ENCODE measurements around the gene MRPL53.
A peak's percentile ranks its signal among the peaks of the same experiment; 100 is the strongest.

The MRPL53 gene

DNA sequence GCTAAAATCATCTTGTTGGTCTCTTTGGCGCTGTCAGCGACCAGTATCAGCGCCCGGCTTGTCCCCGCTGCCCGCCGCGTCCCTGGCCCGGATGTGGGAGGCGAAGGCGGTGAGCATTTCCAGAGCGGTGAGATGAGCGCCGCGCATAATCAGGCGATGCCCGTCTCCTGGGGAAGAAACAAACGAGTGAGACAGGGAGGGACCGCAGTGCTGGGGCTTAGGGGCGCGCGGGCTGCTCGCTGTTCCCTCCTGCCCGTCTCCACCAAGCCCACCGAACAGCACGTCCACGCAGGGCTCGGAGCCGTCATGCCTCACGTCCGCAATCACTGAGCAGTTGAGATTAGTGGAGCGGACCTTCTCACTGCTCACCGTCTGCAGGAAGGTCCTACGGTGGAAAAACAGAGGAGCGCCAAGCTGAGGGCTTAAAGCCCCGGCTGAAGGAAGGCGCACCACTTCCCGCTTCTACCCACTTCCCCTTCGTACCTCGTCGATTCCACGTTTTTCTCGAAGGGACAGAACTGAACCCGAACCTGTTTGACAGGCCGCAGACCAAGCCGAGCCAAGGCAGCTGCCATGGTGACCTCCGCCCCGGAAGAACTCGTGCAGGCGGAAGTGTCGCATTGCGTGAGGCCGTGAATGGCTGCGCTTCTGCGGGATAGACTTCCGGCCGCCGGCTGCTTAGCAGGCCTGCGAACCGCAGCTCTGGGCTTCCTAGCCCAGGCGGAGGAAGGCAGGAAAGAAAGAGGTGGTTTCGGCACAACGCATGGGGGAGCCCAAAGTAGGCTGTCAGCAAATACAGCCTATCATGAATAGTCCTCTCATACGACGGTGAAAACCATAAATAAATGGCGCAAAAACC lies at the start of gene MRPL53:
TSS of gene MRPL53 (minus strand) at position 595 of the 859 bp plus-strand sequence. CDS start at position 575, 20 bp downstream.
- Histone ChIP-seq H3K27me3 (ENCODE audit: low read depth, low read length) (no peaks in the 10 kb centered on the region), H3K27ac (ENCODE audit: low read length) (peak within 1 kb of the TSS; percentile 94), H3K9me3 (ENCODE audit: control insufficient read depth in 1 of 2, low read length in 2 of 2) (no peaks in the 10 kb centered on the region), H3K36me3 (ENCODE audit: control insufficient read depth in 1 of 2, insufficient read depth in 2 of 2, low read length in 2 of 2) (peaks cover 15 to 21% of the 10 kb centered on the region in 2 donors), H3K4me3 (ENCODE audit: low read depth in 1 of 2, low read length in 2 of 2) (peak within 1 kb of the TSS; percentile 85 to 94), H3K4me1 (ENCODE audit: control insufficient read depth in 1 of 2, insufficient read depth in 2 of 2, low read length in 2 of 2) (peaks cover 8 to 17% of the 10 kb centered on the region in 2 donors)

DNA sequence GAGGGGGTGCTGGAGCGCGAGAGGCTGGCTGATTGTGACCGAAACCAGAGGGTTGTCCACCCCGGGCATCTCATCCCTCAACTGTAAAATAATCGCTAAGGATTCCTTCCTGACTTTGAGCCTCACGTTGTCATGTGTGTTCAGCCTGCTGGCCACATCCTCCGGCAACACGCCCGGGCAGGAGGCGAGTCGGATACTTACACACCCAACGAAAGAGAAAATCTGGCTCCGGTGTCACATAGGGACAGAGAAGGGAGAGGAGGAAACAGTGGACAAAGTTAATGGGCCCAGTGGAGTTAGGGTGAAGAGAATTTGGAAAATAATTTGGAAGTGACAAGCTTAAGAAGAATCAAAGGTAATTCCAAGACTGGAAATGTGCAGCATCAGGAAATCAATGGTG lies 44.2 kb upstream of the MRPL53 start:
- Histone ChIP-seq H3K36me3 (ENCODE audit: control insufficient read depth in 1 of 2, insufficient read depth in 2 of 2, low read length in 2 of 2) (no peaks in the 10 kb centered on the region), H3K27me3 (ENCODE audit: low read depth, low read length) (peaks cover 66% of the 10 kb centered on the region), H3K27ac (ENCODE audit: low read length) (no peak overlapping the region), H3K4me1 (ENCODE audit: control insufficient read depth in 1 of 2, insufficient read depth in 2 of 2, low read length in 2 of 2) (peaks cover 0 to 30% of the 10 kb centered on the region in 2 donors), H3K4me3 (ENCODE audit: low read depth in 1 of 2, low read length in 2 of 2) (peak overlapping the region in 1 of 2 donors; percentile 62), H3K9me3 (ENCODE audit: control insufficient read depth in 1 of 2, low read length in 2 of 2) (no peaks in the 10 kb centered on the region)

DNA sequence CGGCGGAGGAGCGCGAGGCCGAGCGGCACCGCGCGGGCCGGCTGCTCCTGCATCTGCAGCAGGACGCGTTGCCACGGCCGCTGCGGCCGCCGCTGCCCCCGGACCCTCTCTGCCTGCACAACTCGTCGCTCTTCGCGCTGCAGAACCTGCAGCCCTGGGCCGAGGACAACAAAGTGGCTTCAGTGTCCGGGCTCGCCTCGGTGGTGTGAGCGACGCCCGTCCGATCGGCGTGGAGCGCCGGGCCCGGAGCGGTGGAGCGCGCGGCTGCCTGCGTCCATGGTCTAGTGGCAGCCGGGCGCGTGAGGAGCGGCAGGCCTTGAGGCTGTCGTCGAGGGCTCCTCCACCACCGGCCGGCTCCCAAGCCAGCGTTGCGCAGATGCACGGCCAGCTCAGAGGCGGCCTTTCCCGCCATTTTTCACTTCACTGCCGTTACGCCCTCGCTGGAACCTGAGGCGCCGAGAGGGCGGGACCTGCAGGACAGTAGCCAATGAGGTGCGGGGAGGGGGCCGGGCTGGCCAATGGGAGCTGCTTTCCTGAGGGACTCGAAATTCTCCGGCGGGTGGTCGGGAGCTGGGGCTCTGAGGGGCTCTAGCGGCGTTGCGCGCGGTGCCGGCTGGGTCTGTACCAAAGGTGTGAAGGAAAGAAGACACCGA lies 43.6 kb upstream of the MRPL53 start:
- Histone ChIP-seq H3K36me3 (ENCODE audit: control insufficient read depth in 1 of 2, insufficient read depth in 2 of 2, low read length in 2 of 2) (no peaks in the 10 kb centered on the region), H3K4me3 (ENCODE audit: low read depth in 1 of 2, low read length in 2 of 2) (peak overlapping the region in 1 of 2 donors; percentile 62), H3K27me3 (ENCODE audit: low read depth, low read length) (peaks cover 70% of the 10 kb centered on the region), H3K27ac (ENCODE audit: low read length) (no peak overlapping the region), H3K9me3 (ENCODE audit: control insufficient read depth in 1 of 2, low read length in 2 of 2) (no peaks in the 10 kb centered on the region), H3K4me1 (ENCODE audit: control insufficient read depth in 1 of 2, insufficient read depth in 2 of 2, low read length in 2 of 2) (peaks cover 0 to 30% of the 10 kb centered on the region in 2 donors)

DNA sequence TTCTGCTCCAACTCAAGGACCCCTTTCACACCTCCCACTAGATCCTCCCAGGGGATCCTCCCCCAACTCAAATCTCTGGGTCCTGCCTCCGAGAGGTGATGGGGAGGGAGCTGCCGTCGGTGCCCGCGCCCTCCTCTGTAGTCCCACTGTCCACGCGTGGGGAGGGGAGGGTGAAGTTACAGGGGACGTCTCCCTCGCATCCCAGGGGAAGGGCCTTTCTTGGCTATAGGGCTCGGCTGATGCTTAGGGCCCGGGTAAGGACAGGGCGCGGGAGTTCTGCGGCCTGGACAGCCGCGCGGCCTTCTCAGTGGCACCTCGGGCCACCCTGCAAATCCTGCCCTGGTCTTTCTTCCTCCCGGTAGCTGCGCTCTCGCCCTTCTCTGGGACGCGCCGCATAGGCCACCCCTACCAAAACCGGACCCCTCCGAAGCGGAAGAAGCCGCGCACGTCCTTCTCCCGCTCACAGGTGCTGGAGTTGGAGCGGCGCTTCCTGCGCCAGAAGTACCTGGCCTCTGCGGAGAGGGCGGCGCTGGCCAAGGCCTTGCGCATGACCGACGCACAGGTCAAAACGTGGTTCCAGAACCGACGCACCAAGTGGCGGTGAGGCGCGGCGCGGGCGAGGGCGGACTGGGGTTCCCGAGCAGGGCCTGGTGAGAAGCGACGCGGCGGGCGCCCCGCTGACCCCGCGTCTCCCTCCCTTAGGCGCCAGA lies 42.9 kb upstream of the MRPL53 start:
- Histone ChIP-seq H3K27ac (ENCODE audit: low read length) (no peak overlapping the region), H3K4me1 (ENCODE audit: control insufficient read depth in 1 of 2, insufficient read depth in 2 of 2, low read length in 2 of 2) (peaks cover 0 to 30% of the 10 kb centered on the region in 2 donors), H3K4me3 (ENCODE audit: low read depth in 1 of 2, low read length in 2 of 2) (peak overlapping the region in 1 of 2 donors; percentile 62), H3K36me3 (ENCODE audit: control insufficient read depth in 1 of 2, insufficient read depth in 2 of 2, low read length in 2 of 2) (no peaks in the 10 kb centered on the region), H3K27me3 (ENCODE audit: low read depth, low read length) (peaks cover 75% of the 10 kb centered on the region), H3K9me3 (ENCODE audit: control insufficient read depth in 1 of 2, low read length in 2 of 2) (no peaks in the 10 kb centered on the region)

DNA sequence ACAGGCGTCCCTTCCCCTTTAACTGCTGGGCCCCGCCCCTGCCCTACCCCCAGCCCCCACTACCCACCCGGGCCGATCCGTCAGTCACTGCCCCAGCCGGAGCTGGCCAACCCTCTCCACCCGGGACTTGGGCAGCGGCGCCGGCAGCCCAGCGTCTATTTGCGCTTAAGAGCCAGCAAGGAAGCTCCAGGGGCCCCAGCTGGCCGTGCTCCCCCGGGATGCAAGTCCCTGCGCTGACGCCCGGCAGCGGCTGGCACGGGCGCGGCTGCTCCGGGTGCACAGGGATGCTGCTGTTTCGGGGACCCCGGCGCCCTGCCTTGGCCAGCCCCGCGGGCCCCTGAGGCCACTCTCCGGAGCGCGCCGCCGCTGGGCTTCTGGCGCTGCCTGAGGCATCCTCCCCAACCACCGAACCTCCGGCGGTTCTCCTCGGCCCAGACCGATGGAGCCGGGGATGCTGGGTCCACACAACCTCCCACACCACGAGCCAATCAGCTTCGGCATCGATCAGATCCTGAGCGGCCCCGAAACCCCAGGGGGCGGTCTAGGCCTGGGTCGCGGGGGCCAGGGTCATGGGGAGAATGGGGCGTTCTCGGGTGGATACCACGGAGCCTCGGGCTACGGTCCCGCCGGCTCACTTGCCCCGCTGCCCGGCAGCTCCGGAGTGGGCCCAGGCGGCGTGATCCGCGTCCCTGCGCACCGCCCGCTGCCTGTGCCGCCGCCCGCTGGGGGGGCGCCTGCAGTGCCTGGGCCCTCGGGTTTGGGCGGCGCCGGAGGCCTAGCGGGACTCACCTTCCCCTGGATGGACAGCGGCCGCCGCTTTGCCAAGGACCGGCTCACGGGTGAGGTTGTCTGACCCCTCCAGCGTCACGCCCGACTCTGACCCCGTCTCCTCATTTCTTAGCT lies 42.1 kb upstream of the MRPL53 start, which contains the start of gene TLX2:
TSS of gene TLX2 (plus strand) at position 83 of the 903 bp plus-strand sequence. CDS start at position 440, 357 bp downstream.
- no peaks in the 10 kb centered on the region for H3K9me3 ChIP-seq (ENCODE audit: control insufficient read depth in 1 of 2, low read length in 2 of 2)
- no peak within 1 kb of the TSS for H3K27ac ChIP-seq (ENCODE audit: low read length)
- H3K4me1 ChIP-seq (ENCODE audit: control insufficient read depth in 1 of 2, insufficient read depth in 2 of 2, low read length in 2 of 2) = peaks cover 0 to 30% of the 10 kb centered on the region in 2 donors
- H3K27me3 ChIP-seq (ENCODE audit: low read depth, low read length) = peaks cover 79% of the 10 kb centered on the region
- H3K36me3 ChIP-seq (ENCODE audit: control insufficient read depth in 1 of 2, insufficient read depth in 2 of 2, low read length in 2 of 2) = no peaks in the 10 kb centered on the region
- peak within 1 kb of the TSS in 1 of 2 donors; percentile 11 for H3K4me3 ChIP-seq (ENCODE audit: low read depth in 1 of 2, low read length in 2 of 2)

DNA sequence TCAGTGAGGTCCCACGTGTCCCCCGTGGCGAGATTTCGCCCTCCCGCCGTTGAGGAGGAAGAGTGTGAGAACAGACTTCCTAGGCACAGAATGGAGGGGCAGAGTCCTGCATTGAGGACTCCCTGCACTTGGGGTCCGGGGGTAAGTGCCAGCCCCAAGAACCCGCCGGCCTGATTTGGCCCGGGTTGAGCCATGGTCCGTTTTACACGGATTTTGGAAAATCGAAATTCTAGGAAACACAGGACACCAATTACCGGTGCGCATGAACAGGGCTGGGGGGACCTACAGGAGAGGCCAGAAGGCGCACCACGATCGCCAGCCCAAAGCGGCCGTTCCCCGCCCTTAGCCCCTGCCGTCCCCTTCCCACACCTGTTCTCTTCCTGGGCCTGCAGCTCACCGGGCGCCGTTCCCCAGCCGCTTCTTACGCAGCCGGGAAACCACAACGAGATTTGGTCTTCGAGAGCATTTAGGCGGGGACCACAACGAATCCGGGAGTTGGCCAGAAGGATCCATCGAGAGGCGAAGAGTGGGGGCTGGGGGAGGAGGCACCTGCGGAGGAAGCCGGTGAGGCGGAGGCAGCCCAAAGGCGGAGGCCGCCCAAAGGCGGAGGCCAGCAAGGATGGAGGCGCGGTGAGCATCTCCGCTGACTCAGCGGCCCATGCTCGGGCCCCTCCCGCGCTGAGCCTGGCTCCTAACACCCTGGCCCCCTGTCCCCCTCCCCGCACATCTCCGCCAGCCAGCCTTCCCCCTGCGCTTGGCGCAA lies 41.3 kb upstream of the MRPL53 start:
- Histone ChIP-seq H3K27ac (ENCODE audit: low read length) (no peak overlapping the region), H3K4me3 (ENCODE audit: low read depth in 1 of 2, low read length in 2 of 2) (no peak overlapping the region), H3K4me1 (ENCODE audit: control insufficient read depth in 1 of 2, insufficient read depth in 2 of 2, low read length in 2 of 2) (peaks cover 0 to 30% of the 10 kb centered on the region in 2 donors), H3K9me3 (ENCODE audit: control insufficient read depth in 1 of 2, low read length in 2 of 2) (no peaks in the 10 kb centered on the region), H3K36me3 (ENCODE audit: control insufficient read depth in 1 of 2, insufficient read depth in 2 of 2, low read length in 2 of 2) (no peaks in the 10 kb centered on the region), H3K27me3 (ENCODE audit: low read depth, low read length) (peaks cover 76% of the 10 kb centered on the region)

DNA sequence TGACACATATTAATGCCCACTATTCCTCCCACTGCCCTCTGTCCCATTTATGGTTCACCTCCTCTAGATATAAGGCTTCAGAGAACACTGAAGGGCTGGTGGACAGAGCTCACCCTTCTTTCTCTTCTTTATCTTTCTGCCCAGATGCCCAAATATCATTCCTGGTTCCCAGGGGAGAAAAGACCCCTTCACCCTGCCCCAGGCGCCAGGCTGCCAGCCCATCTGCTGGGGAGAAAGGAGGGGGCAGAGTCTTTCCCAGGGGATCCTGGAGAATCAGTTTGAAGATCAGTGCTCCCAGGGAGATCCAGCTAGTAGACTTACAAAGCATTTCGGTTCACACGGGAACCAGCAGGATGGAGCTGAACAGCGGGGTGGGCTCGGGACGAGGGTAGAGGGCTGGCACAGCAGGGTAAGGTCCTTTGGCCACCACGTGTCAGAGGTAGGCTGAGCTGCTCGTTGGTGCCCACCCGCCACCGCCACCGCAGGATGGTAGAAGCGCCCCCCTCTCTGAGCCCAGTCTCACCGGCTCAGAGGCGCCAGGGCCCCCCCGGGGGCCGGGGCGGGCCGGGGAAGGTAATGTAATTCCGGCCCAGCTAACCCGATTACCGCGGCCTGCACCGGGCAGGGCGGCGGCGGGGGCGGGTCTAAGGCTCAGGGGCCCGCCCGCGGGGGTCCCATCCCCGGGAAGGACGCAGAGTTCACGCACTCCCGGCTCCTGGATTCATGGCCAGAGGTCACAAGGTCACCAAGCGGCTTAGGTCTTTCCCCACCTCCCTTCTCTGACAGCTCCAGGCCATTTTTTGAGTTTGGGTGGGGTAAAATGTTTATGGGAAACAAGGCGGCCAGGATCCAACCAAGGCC lies 40.5 kb upstream of the MRPL53 start:
- peaks cover 68% of the 10 kb centered on the region for H3K27me3 ChIP-seq (ENCODE audit: low read depth, low read length)
- peaks cover 0 to 36% of the 10 kb centered on the region in 2 donors for H3K4me1 ChIP-seq (ENCODE audit: control insufficient read depth in 1 of 2, insufficient read depth in 2 of 2, low read length in 2 of 2)
- no peaks in the 10 kb centered on the region for H3K9me3 ChIP-seq (ENCODE audit: control insufficient read depth in 1 of 2, low read length in 2 of 2)

DNA sequence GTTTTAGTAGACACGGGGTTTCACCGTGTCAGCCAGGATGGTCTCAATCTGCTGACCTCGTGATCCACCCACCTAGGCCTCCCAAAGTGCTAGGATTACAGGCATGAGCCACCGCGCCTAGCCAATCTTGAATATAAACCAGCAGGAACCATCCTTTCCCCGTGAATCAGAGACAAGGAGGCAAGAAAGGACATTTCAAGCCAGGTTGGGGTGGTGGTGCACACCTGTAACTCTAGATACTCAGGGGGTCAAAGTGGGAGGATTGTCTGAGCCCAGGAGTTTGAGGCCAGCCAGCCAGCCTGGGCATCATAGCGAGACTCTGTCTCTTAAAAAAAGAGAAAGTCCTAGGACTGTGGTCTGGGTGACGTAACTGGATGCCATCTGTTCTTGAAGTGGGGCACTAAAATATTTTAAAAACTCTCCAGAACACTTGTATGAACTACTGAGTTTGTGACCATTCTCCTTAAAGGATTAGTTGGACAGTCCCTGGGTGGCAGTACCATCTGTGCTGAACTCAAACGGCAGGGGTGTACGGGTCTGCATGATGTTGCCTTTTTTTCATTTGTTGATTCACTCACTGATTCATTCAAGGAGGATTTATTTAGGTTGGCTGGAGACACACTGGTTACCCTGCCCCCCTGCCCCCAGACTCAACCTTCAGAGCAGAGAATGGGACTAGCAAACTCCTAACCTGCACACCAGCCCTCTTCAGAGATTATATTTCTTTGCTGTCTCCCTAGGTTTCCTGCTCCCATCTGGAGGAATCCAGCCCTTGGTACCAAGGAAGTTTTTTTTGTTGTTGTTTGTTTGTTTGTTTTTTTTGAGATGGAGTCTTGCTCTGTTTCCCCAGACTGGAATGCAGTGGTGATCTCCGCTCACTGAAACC lies 38.9 kb upstream of the MRPL53 start:
- H3K4me1 ChIP-seq (ENCODE audit: control insufficient read depth in 1 of 2, insufficient read depth in 2 of 2, low read length in 2 of 2) = peaks cover 6 to 39% of the 10 kb centered on the region in 2 donors

More for the DNA sequence above, 40.5 kb upstream of the MRPL53 start:
- no peak overlapping the region for H3K27ac ChIP-seq (ENCODE audit: low read length)
- H3K4me3 ChIP-seq (ENCODE audit: low read depth in 1 of 2, low read length in 2 of 2) = no peak overlapping the region
- no peaks in the 10 kb centered on the region for H3K36me3 ChIP-seq (ENCODE audit: control insufficient read depth in 1 of 2, insufficient read depth in 2 of 2, low read length in 2 of 2)

DNA sequence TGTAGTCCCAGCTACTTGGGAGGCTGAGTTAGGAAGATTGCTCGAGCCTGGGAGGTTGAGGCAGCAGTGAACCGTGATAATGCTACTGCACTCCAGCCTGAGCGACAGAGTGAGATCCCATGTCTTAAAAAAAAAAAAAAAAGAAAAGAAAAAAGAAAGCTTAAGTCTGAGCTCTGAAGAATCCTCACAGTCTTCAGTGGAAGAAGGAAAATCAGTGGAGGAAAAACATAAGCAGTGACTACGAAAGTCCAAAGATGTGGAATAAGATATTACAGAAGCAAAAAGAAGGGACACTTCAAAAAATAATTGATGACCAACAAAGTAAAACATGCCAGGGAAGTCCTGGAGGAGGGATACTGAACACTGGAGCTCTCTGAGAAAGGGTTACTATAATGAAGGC lies 37.8 kb upstream of the MRPL53 start:
- Histone ChIP-seq H3K27ac (ENCODE audit: low read length) (no peak overlapping the region), H3K4me1 (ENCODE audit: control insufficient read depth in 1 of 2, insufficient read depth in 2 of 2, low read length in 2 of 2) (peaks cover 14 to 39% of the 10 kb centered on the region in 2 donors), H3K9me3 (ENCODE audit: control insufficient read depth in 1 of 2, low read length in 2 of 2) (no peaks in the 10 kb centered on the region), H3K36me3 (ENCODE audit: control insufficient read depth in 1 of 2, insufficient read depth in 2 of 2, low read length in 2 of 2) (peaks cover 5 to 13% of the 10 kb centered on the region in 2 donors), H3K27me3 (ENCODE audit: low read depth, low read length) (peaks cover 48% of the 10 kb centered on the region), H3K4me3 (ENCODE audit: low read depth in 1 of 2, low read length in 2 of 2) (no peak overlapping the region)

More for the DNA sequence above, 38.9 kb upstream of the MRPL53 start:
- Histone ChIP-seq H3K36me3 (ENCODE audit: control insufficient read depth in 1 of 2, insufficient read depth in 2 of 2, low read length in 2 of 2) (peaks cover 0 to 6% of the 10 kb centered on the region in 2 donors), H3K4me3 (ENCODE audit: low read depth in 1 of 2, low read length in 2 of 2) (no peak overlapping the region), H3K9me3 (ENCODE audit: control insufficient read depth in 1 of 2, low read length in 2 of 2) (no peaks in the 10 kb centered on the region), H3K27ac (ENCODE audit: low read length) (no peak overlapping the region), H3K27me3 (ENCODE audit: low read depth, low read length) (peaks cover 57% of the 10 kb centered on the region)
